T-helper 2 cell treated with Interferon-gamma antibody and Interleukin-4, amounts not matched to agents 100 ng/mL and 5 ng/mL, for 36 hours (primary cell): ENCODE measurements around the gene MSANTD2. TPM values are rescaled to one million over a fixed set of nuclear protein-coding genes. Genes with fewer than 3 reads are reported as not detected.

ENCODE experiments used
- intact Hi-C: fragments of 100-400 bp; cut with micrococcal nuclease; formaldehyde crosslinking; loops from one replicate; pipeline ENCODE4 v1.15.1; 2023
- total RNA-seq: library from RNA; stranded (reverse); gene quantifications from 2 replicates; pipeline ENCODE4 v1.2.3, GENCODE V29; 2022

MSANTD2 gene
- total RNA-seq, 1 donor from 2014 or later, result 12.8 TPM

DNA sequence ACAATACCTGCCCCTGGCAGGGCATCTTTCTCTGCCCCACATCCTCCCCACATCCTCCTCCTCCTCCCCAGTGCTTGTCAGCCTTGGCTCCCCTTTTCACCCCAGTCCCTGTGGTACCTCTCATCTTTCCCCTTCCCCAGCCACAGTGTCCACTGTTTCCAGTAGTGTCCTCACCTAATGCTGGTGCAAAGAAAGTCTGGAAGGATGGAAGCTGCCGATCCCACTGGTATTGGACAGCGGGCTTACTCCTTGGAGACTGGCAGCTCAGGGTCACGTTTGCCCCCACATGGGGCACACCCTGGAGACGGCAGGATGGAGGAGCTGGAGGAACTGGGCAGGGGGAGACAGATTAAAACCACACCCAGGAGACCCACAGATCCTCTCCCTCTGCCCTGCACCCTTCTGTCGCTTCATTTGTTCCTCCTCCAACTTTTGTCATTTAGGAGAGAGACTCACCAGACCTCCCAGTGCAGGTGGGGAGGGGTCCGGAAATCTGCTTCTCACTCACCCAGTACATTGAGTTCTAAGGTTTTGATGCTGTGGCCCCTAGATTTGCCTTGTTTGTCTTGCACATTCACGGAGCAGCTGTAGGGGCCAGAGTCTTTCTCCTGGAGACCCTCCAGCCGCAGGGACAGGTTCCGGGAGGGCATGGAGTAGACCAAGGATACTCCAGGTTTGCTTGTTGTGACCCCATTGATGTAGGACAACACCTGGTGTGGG, 44.0 kb downstream of the MSANTD2 start:
- intact Hi-C loops, result no loop called here

DNA sequence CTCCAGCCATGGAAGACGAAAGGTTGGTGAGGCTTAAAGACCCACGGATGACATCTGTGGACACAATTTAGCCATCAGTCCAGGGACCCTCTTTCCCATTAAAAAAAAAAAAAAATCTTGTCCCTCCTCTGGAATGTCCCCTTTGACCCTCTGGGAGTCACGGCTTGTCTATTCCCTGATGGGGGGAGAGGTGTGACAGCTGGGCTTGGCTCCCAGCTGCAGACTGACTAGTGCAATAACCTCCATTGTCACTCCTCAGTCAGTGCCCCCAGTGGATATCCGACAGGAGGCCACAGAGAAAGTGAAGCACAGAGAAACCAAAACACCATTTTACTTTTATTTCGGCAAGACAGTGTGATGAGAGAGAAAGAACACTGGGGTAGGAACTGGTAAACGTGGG, 45.5 kb downstream of the MSANTD2 start:
- intact Hi-C loops, result no loop called here

DNA sequence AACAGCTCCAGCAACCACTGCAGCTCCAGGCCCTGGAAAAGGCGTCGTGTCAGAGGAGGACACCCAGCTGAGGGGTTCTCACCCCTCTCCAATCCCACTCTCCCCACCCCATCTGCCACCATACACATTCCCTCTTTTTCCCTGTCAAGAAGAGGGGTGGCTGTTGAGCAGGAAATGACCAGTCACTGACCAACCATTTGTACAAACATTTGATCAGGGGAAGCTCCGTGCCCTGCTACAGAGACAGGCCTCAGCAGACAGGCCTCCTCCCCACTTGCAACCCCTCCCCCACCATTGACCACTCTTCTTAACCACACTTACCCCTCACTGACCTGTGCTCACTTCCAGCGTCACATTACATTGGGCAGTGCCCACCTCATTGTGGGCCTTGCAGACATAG, 45.9 kb downstream of the MSANTD2 start:
- intact Hi-C loops, result no loop called here

DNA sequence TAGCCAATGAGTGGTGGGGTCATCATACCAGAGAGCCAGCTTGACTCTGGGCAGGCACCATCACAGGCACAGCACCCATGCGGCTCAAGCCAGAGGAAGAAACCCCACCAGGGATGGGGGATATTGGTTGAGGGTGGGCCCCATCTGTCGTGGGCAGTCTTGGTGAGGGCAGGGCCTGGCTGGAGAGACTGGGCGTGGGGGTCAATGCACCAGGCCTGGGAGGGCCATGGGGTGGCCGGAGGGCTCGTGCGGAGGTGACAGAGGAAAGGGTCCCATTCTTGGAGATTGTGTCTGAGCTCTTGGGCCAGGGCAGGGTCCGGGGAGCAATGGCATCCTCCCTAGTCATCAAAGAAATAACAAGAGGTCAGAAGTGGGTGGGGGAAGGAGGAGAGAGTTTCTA, 46.6 kb downstream of the MSANTD2 start:
- intact Hi-C loops, result no loop called here

DNA sequence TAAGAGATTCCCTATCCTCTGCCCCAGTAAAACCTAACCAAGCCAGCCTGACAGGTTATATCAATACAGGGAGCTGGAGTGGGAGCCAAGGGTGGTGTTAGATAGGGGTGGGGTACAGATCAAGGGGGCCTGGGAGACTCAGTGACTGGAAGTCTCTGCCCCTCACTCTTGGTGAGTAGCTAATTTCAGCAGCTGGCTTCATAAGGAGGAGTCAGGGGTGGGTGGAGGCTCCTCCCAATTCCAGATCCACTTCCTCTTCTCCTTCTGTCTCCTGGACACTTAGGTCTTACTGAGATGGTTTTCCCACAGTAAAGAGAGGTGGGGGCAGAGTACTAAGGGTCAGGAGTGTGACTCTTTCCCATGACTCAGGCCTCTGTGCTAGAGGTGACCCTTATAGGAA, 47.0 kb downstream of the MSANTD2 start:
- intact Hi-C loops, result no loop called here

DNA sequence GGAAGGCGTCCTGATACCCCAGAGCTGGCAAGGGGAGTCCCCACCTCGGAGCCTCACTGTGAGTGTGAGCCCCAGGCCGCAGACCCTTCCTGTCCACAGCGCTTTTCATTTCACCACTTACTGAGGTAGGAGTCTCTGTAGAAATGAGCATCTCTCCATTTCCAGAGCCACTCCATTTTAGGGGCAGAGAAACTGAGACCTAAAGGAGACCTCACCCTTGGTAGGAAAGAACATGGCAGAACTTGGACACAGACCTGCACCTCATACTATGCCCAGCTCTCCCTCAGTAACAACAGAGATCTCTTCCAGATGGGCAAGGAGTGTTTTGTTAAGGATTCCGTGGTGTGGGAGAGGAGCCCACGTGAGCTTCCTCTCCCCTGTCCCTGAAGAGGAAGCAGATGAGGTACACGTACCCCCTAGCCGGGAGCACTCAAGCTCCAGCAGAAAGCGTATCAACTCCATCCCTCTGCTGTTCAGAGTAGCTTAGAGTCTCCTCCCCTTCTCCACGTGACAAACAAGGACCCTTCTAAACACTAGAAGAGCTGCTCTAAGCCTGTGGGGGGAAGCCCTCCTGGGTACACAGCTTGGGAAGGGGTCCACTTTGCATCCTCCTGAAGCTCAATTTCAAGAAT, 47.6 kb downstream of the MSANTD2 start:
- intact Hi-C loops, result no loop called here

DNA sequence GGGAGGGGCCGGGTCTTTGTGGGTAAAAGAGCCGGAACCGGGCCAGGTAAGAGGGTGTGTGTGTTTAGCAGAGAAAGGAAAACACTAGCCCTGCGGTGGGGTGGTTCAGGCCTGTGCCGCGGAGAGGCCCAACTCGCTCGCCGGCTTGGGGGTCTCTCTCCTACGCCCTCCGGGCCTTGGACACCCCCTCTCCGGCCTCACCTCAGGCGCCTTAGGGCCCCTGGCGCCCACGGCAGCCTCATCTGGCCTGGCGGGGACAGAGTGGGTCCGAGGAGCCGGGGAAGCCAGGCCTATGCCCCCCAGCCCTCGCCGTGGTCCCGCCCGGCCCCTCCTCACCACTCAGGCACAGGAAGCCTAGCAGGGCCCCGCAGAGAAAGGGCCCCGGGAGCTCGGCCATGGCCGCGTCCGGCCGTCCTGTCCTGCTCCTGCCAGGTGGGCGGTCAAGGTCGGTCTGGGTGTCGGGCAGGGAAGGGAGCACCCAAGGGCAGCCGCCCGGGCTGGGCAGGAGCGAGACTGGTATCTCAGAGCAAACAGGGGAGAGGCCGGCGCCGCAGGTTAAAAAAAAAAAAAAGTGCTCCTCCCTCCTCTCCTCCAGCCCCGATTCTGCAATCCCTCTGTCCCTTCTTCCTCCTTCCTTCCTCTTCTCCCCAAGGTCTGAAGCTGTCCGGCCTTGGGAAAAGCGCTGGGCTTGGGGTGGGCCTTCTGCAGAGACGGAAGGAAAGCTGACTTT, 48.3 kb downstream of the MSANTD2 start, which contains the start of gene VSIG2:
Gene VSIG2, minus strand, starts transcription at position 515 of the 730 bp plus-strand sequence. Its CDS starts 118 bp downstream, at position 397.
- intact Hi-C loops, result no loop called here

DNA sequence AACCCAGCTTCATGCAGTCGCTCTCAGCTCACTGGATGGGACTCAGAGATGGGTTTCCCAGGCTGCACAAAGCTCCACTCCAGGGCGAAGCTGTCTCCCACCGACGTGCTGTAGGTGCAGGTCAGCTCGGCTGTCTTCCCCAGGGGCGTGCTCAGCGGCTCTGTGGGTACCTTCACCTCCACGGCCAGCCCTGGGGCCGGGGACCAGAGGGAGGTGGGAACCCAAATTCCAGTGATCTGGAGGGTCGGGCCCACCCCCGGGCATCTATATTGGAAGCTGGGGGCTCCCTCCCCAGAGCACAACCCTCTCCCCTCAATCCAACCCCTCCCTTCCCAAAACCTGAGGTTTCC, 48.8 kb downstream of the MSANTD2 start:
- intact Hi-C loops, result no loop called here

DNA sequence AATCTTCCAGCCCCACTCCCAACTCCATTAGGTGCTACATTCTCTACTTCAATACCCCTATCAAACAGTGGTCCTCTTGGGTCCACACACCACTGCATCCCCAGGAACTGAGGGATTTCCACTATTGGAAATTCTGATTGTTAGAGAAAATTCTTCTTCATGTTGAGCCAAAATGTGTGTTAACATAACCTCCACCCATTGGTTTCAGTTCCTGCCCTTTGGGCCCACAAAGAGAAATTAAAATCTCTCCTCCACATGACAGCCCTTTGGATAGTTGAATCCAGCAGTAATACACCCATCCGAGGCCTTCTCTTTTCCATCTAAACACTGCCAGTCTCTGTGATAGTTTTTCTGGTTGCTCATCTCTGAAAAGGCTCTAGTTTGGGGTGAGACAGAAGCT, 50.3 kb downstream of the MSANTD2 start:
- intact Hi-C loops, result loop anchor here (5.0 kb wide), 2 partner anchors 202 to 1137 kb away; partner anchors contain the start of genes CCDC15 and HYLS1

DNA sequence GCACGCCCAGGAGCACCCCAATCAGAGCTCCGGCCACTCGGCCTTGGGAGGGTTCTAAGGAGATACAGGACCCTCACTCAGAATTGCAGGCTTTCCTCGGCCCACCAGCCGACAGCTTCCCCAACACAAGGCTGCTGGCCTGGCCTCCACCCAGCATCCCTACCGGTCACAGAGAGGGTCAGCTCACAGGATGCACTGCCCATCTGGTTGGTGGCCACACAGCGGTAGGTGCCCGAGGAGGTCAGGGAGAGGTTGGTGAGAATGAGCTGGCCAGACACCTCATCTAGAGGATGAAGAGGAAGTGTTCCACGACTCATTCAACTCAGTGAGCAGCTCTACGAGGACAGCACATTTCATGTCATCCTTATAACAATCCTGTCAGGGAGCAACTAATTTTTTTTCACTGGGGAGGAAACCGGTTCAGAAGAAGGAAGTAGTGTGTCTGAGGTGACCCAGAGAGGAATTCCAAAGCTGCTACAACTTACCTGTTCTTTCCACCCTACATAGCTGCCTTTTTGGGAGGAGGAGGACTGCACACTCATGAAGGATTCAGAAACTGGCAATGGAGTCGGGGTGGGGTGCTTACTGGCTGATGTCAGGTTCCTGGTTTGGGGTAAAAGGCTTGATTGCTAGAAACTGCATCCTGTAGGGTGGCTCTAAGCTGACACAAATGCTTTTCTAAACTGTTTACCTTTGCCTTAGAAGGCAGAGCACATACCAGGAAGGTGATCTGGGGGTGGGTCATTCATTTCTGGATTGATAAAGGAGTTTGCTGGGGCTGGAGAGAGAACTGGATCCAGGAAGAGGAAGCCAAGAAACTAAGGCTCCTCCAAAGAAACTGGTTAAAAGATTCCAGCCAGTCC, 51.5 kb downstream of the MSANTD2 start:
- intact Hi-C loops, result loop anchor here (5.0 kb wide), 2 partner anchors 204 to 1139 kb away; partner anchors contain the start of genes CCDC15 and HYLS1

DNA sequence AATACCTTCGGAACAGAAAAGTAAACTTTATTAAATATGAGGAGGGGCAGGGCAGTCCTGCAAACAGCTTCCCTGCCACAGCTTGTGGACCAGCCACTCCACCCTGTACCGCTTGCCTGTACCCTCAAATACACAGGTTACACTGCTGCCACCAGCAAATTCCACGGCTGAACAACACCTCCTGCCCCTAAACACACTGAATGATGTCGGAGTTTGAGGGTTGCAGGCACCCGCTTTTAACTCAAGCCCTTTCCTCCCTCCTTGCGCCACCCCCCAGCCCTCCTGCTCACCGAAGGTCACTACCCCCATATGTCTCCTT, 52.1 kb downstream of the MSANTD2 start:
- intact Hi-C loops, result loop anchor here (5.0 kb wide), 2 partner anchors 204 to 1139 kb away; partner anchors contain the start of genes CCDC15 and HYLS1

DNA sequence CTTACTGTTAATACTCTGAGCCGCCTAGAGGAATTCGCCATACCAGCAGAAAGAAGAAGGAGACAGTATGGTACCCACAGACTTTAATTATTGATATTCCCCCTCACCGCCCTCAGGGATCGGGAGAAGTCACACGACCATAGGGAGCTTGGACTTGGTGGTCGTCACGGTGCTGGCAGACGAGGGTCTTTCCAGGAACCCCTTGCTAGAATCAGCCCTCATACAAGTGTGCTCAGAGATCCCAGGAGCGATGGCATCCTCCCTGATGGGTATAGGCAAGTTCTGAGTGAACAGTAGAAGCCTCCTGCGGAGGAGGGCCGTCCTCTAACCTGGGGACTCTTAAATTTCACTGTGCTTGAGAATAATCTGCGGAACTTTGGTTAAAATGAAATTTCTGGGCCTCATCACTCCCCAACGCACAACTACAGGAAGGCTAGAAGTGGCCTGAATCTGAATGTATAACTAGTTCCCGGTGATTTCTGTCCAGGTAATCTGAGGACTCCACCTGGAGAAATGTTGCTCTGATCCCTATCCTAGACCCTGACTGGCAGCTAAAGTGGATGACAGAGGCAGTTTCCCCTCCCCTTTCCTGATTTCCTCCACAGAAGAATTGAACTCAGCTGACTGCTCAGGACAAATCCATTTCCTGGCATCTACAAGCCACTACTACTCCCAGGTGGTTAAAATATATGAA, 52.7 kb downstream of the MSANTD2 start:
- intact Hi-C loops, result loop anchor here (1.0 to 5.0 kb wide), 6 partner anchors 8 to 1140 kb away; partner anchors contain the start of genes CCDC15, HYLS1, NRGN and SIAE

DNA sequence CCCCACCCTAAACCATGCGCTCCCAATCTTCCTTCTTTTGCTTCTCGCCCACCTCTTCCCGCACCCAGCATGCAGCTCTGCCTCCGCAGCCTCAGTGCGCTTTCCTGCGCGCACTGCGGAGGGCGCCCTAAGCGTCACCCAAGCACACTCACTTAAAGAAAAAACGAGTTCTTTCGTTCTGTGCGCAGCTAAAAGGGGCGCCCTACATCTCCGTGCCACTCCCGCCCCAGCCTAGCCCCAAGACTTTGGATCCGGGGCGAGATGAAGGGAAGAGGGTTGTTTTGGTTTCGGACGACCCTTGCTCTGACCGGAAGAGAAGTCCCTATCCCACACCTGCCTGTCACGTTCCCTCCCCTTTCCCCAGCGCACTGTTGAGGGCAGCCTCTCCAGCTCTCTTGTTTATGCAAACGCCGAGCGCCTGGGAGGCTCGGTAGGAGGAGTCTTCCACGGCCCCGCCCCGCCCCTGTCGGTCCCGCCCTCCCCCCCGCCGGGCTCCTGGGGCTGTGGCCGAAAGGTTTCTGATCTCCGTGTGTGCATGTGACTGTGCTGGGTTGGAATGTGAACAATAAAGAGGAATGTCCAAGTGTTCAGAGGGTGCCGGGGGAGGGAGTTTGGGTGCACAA, 53.5 kb downstream of the MSANTD2 start:
- intact Hi-C loops, result loop anchor here (1.0 to 5.0 kb wide), 10 partner anchors 7 to 1141 kb away; partner anchors contain the start of genes CCDC15, HYLS1, MSANTD2 and NRGN

DNA sequence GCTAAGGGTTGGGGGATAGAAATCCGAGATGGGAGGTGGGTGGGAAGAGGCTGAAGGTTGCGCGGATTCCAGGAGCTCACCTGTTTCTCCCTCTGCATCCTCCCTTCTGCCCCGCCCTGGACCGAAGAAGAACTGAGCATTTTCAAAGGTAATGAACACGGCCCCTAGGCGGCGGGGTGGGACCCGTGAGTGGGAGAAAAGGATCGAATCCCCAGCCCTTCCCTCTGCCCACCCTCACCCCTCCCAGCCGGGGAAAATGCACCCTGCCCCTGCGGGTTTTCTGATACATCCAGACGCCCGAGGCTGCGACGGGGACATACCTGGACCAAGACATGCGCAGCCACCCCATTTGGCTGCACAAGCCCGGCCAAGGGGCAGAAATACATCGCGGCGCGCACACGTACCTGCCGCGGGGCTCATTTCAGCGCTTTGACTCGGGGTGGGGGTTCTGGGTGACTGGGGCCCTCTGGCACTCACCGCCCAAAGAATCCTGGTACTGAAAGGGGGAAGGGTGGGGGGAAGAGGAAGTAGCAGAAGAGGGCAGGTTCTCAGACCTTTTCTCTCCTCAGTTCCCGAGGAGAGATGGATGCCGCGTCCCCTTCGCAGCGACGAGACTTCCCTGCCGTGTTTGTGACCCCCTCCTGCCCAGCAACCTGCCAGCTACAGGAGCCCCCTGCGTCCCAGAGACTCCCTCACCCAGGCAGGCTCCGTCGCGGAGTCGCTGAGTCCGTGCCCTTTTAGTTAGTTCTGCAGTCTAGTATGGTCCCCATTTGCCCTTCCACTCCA, 54.2 kb downstream of the MSANTD2 start:
- intact Hi-C loops, result loop anchor here (1.0 to 5.0 kb wide), 8 partner anchors 12 to 1141 kb away; partner anchors contain the start of genes CCDC15, HYLS1, MSANTD2 and TBRG1

DNA sequence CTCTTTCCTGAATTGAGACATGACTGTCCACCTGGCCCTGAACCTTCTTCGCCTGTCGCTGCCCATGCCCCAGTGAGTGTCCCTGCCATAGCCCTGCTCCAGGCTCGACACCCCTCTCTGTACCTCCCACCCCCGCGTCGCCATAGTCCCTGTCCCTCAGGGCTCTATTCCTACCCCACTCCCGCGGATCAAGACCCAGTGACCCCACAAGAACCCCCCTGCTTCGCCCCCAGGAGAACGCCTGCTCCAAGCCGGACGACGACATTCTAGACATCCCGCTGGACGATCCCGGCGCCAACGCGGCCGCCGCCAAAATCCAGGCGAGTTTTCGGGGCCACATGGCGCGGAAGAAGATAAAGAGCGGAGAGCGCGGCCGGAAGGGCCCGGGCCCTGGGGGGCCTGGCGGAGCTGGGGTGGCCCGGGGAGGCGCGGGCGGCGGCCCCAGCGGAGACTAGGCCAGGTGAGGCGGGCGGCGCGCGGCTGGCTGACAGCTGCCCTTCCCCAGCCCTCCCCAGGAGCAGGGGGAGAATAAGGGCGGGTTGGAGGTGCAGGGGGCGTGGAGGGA, 54.9 kb downstream of the MSANTD2 start:
- intact Hi-C loops, result loop anchor here (5.0 kb wide), 2 partner anchors 207 to 1142 kb away; partner anchors contain the start of genes CCDC15 and HYLS1

DNA sequence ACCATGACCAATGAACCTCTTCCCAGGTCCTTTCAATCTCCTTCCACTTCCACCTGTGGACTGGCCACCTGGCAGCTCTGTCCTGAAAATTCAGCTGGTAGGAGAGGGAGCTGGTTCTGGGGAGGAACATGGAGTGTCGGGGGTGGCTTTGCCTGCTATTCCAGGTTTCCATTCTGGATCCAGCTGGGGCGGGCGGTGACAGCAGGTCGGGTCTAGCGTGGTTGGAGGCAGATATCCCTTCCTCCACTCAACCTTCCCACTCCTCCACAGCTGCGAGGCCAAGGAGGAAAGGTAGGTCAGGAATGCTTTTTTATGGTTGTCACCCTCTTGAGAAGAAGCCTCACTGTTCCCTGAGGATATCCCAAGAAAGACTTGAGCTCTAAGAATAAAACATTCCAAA, 57.2 kb downstream of the MSANTD2 start:
- intact Hi-C loops, result no loop called here

DNA sequence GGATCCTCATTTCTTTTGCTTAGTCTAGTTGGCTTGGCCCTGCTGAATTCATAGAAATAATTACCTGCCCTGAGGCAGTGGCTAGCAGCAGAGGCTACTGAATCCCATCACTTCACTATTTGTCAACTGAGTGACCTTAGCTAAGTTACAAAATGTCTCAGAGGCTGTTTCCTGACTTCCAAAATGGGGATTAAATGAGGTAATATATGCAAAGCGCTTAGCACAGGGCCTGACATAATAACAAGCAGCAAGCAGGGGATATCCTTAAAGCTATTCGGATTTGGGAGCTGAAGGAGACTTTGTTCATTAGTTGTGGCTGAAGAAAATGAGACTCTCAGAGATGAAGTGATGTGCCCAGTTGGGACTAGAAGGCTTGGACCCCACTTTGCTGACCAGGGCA, 57.7 kb downstream of the MSANTD2 start:
- intact Hi-C loops, result no loop called here

DNA sequence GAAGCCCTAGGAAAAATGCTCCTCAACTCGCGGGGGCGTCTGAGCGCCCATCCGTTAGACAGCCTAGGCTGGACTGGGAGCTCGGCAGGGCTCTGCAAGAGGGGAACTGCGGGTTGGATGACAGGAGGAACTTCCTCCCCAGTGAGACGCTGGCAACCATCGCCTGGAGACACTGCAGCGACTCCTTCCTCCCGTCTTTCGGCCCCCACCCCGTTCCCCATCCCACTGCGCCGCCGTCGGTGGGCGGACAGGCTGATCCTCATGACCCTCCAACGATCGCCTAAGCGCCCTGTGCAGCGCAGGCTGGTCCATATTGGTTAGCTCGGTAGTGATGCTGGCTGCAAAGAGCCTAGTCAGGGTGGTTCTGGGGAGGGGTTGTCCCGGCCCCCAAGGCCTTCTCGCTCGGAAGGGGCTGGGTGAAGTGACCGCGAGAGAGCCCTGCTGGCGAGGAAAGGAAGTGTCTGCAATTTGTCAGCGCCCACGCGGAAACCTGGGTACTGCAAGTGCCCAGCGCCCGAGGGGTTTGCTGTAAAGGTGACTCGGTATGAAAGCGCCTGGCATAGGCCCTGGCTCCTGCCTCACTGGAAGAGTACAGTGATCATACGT, 59.8 kb downstream of the MSANTD2 start:
- intact Hi-C loops, result loop anchor here (1.0 kb wide), 1 partner anchor 67 kb away; the partner anchor contains the start of genes SIAE and SPA17
